OCI-LY1 (cell line): Measurements from ENCODE around the gene CTNND2.

Source experiments
- CTCF ChIP-seq: fragments of 200-600 bp; sonication (generic), shearing (Covaris generic); IDR thresholded peaks from 2 replicates; pipeline ENCODE4 v1.5.1; 2017; ENCODE audit warnings: mild to moderate bottlenecking, antibody characterized with exemption, low read length, moderate library complexity, mixed read lengths
- EZH2 ChIP-seq: fragments of 200-600 bp; sonication (generic), shearing (Covaris generic); IDR thresholded peaks from 2 replicates; pipeline ENCODE4 v1.8.0; 2017; ENCODE audit warnings: borderline replicate concordance, mixed run types, mild to moderate bottlenecking, antibody characterized with exemption, low read length, moderate library complexity, mixed read lengths

- TF ChIP-seq CTCF, result no peak
- TF ChIP-seq EZH2, result no peak
Observed at GRCh38 chr5:11277323-11277722, 626.9 kb downstream of the CTNND2 start.
